Measurements from ENCODE around the gene TRIM42. TPM values are rescaled to one million over a fixed set of nuclear protein-coding genes. Genes with fewer than 3 reads are reported as not detected.

TRIM42 gene
- total RNA-seq, 1 experiment from 2014 or later = not detected

- TF ChIP-seq CTCF (IDR thresholded peaks at IDR 0.05 in 2 of 3, conservative IDR thresholded peaks at IDR 0.05 in 1 of 3; ENCODE audit: borderline replicate concordance in 1 of 3, insufficient read depth in 1 of 3, low read depth in 2 of 3, low read length in 2 of 3) (no peak), RAD21 (IDR thresholded peaks at IDR 0.05; ENCODE audit: low read depth) (no peak), EGR1 (IDR thresholded peaks at IDR 0.05; ENCODE audit: low read depth) (no peak), YY1 (IDR thresholded peaks at IDR 0.05; ENCODE audit: extremely low read depth, insufficient replicate concordance, low read depth, low read length) (no peak), EZH2phosphoT487 (IDR thresholded peaks at IDR 0.05; ENCODE audit: borderline replicate concordance) (no peak)
Observed at GRCh38 chr3:140727886-140728285, 50.0 kb downstream of the TRIM42 start (continued).

DNA sequence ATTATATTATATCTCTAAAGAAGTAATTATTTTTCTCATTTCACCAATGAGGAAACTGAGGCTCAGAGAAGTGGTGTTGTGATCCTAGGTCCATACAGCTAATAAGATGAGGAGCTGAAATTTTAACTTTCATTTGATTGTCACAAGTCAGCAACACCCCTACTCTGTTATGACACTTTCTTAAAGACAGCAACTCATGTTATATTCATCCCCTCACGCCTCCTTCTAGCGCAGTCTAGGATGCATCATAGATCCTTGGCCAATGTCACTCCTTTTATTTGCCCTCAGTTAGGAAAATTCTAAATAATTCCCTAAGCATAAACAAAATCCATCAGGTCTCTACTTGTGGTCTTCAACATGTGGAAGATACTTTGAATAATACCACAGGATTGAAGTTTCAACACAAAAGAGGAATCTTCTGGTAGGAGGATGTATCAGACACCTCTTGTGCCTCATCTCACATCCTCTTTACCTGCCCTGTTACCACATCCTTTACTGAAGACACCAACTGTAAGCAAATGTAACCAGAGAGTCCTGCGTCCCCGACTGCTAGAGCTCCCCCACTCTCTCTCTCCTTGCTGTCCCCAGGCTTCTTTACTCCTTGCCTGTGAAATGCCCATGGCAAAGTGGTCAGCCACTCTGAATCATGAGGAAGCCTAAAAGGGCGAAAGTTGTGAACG, 53.7 kb downstream of the TRIM42 start:
- H4K20me1 ChIP-seq (ENCODE audit: insufficient read depth) = no peaks in the 10 kb centered on the region
- H3K4me2 ChIP-seq (ENCODE audit: low read length) = no peak overlapping the region
- no peaks in the 10 kb centered on the region for H3K4me1 ChIP-seq (ENCODE audit: control insufficient read depth in 1 of 2, insufficient read depth in 2 of 2, low read length in 2 of 2)
- H2AFZ ChIP-seq (ENCODE audit: low read depth, low read length, poor library complexity, severe bottlenecking) = no peak overlapping the region
- ATAC-seq (no peak), DNase-seq (ENCODE audit: low read depth, low spot score) (no peak)
- BruUV-seq (replicated peaks) = no TSS peak
- H3K9me2 ChIP-seq (ENCODE audit: insufficient read depth) = no peaks in the 10 kb centered on the region
- TF ChIP-seq REST (IDR thresholded peaks at IDR 0.05; ENCODE audit: low read depth) (no peak), ZFX (IDR thresholded peaks at IDR 0.05) (no peak), SP1 (IDR thresholded peaks at IDR 0.05; ENCODE audit: low read depth) (no peak), EGR1 (IDR thresholded peaks at IDR 0.05; ENCODE audit: low read depth) (no peak), SRF (IDR thresholded peaks at IDR 0.05; ENCODE audit: low read depth) (no peak), YY1 (IDR thresholded peaks at IDR 0.05; ENCODE audit: extremely low read depth, insufficient replicate concordance, low read depth, low read length) (no peak), ZBTB33 (IDR thresholded peaks at IDR 0.05; ENCODE audit: extremely low read depth, insufficient replicate concordance, low read length) (no peak), JUND (IDR thresholded peaks at IDR 0.05) (no peak), CEBPB (IDR thresholded peaks at IDR 0.05; ENCODE audit: low read depth) (no peak), ZNF274 (IDR thresholded peaks at IDR 0.05; ENCODE audit: low read depth, low read length) (no peak), RAD21 (IDR thresholded peaks at IDR 0.05; ENCODE audit: low read depth) (no peak)
- TF ChIP-seq, protein P1, sequence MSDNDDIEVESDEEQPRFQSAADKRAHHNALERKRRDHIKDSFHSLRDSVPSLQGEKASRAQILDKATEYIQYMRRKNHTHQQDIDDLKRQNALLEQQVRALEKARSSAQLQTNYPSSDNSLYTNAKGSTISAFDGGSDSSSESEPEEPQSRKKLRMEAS (IDR thresholded peaks at IDR 0.05) = no peak
- RAD21 ChIA-PET (ENCODE audit: low non-redundant PET in 1 of 2, low total read pairs in 2 of 2, uncharacterized antibody in 2 of 2, unreplicated experiment in 2 of 2) = no interaction called here
- no peak overlapping the region for H3K9ac ChIP-seq (ENCODE audit: low read length)
- no peaks in the 10 kb centered on the region for H3K36me3 ChIP-seq (ENCODE audit: control insufficient read depth in 1 of 2, insufficient read depth in 2 of 2, low read length in 2 of 2)
- H3K9me3 ChIP-seq (ENCODE audit: control insufficient read depth in 1 of 2, insufficient read depth in 1 of 2, low read depth in 1 of 2, low read length in 2 of 2) = no peaks in the 10 kb centered on the region
- H3K4me3 ChIP-seq (replicated peaks in 1 of 2; ENCODE audit: low read depth in 1 of 2, low read length in 2 of 2) = no peak overlapping the region
- H3K79me2 ChIP-seq (ENCODE audit: insufficient read depth, low read length) = no peaks in the 10 kb centered on the region
- peaks cover 43% of the 10 kb centered on the region for H3K27me3 ChIP-seq (ENCODE audit: insufficient read depth, low read length)
- POLR2A ChIA-PET = no interaction called here
- intact Hi-C loops (cut with micrococcal nuclease) = no loop called here
- CTCF ChIA-PET = no interaction called here
- H3K27ac ChIP-seq (ENCODE audit: low read depth, low read length) = no peak overlapping the region

All from HCT116 (cell line).